ENCODE results near the gene HAT1.

- TF ChIP-seq, protein P1, sequence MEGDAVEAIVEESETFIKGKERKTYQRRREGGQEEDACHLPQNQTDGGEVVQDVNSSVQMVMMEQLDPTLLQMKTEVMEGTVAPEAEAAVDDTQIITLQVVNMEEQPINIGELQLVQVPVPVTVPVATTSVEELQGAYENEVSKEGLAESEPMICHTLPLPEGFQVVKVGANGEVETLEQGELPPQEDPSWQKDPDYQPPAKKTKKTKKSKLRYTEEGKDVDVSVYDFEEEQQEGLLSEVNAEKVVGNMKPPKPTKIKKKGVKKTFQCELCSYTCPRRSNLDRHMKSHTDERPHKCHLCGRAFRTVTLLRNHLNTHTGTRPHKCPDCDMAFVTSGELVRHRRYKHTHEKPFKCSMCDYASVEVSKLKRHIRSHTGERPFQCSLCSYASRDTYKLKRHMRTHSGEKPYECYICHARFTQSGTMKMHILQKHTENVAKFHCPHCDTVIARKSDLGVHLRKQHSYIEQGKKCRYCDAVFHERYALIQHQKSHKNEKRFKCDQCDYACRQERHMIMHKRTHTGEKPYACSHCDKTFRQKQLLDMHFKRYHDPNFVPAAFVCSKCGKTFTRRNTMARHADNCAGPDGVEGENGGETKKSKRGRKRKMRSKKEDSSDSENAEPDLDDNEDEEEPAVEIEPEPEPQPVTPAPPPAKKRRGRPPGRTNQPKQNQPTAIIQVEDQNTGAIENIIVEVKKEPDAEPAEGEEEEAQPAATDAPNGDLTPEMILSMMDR (IDR thresholded peaks at IDR 0.05) = no peak
- TF ChIP-seq POLR2A (IDR thresholded peaks at IDR 0.05) = no peak
Observed at GRCh38 chr2:171995586-171995985, 73.3 kb downstream of the HAT1 start.

Measured in Peyer's patch (tissue), 4 donors.